IgD-negative memory B cell (primary cell): ENCODE data around the gene SFXN5. TPM values are rescaled to one million over a fixed set of nuclear protein-coding genes. Genes with fewer than 3 reads are reported as not detected.

ENCODE experiments used
- H3K27ac Mint-ChIP-seq, 3 donors: one replicate each; pipeline ENCODE4 v1.8.0; 2020 to 2022; ENCODE audit warnings: mild to moderate bottlenecking in 3 of 3, mixed read lengths in 3 of 3, moderate library complexity in 1 of 3
- H3K27me3 Mint-ChIP-seq: one replicate; pipeline ENCODE4 v1.8.0; 2021; ENCODE audit warnings: mixed read lengths
- H3K36me3 Mint-ChIP-seq: one replicate; pipeline ENCODE4 v1.8.0; 2020; ENCODE audit warnings: mild to moderate bottlenecking, mixed read lengths
- H3K4me1 Mint-ChIP-seq, 3 donors: one replicate each; pipeline ENCODE4 v1.8.0; 2020 to 2022; ENCODE audit warnings: mixed read lengths in 3 of 3, mild to moderate bottlenecking in 1 of 3
- H3K4me3 Mint-ChIP-seq, 4 donors: one replicate each; pipeline ENCODE4 v1.8.0; 2020 to 2022; ENCODE audit warnings: mild to moderate bottlenecking in 4 of 4, mixed read lengths in 4 of 4, moderate library complexity in 3 of 4
- H3K9me3 Mint-ChIP-seq, 3 donors: one replicate each; pipeline ENCODE4 v1.8.0; 2020 to 2021; ENCODE audit warnings: mixed read lengths in 3 of 3, mild to moderate bottlenecking in 1 of 3
- polyA plus RNA-seq: library from polyadenylated mRNA; unstranded; fragments of 300-500 nt; fragmentation: Illumina TruSeq; gene quantifications from one replicate; pipeline ENCODE4 v1.2.3, GENCODE V29; 2021

SFXN5 gene
- polyA plus RNA-seq, 1 donor from 2014 or later: 2.8 TPM

DNA sequence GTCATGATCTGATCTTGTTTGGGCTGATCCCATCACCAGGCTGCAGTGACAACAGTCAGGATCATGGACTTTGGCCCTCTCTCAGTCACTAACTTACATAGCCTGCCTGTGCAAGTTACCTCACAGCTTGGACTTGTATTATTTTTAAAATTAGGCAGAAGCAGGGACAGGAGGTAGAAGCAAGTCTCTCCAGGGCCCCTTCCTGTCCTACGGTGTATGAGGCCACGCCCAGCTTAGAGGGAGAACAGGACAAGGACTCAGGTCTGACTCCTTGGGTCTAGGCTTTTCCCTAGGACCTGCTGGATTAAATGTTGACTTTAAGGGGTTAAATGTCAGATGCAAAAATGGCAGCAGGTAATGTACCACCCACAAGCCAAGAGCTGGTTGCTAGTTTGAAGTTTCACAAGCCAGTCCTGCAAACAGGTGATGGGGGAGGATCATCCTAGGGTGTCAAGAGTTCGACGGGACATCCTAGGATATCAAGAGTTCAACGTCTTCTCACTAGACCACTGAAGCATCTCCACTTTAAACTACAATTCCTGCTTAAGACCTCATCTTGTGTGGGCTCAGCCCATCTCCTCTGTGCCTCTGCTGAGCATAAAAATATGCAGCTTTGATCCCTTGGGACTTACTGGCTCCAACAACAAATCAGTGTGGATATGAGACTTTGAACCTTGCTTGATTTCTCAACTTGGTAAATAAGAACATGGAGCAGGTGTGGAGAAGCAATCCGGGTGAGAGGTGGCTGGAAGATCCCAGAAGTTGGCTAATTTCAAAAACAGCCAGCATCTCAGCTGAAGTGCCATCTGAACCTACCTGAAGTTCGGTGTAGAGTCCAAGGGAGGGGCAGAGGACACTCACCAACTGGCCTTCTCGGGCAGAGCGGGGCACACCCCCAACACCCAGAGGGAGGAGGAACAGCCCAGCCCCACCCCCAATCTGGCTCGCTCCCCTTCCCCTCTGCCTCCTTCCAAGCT is 39.5 kb downstream of the SFXN5 start:
- peaks cover 0 to 5% (median 5%) of the 10 kb centered on the region in 3 donors for H3K4me1 Mint-ChIP-seq
- no peak overlapping the region for H3K27ac Mint-ChIP-seq
- peaks cover 3% of the 10 kb centered on the region for H3K36me3 Mint-ChIP-seq
- no peaks in the 10 kb centered on the region for H3K27me3 Mint-ChIP-seq
- H3K9me3 Mint-ChIP-seq: no peaks in the 10 kb centered on the region
- H3K4me3 Mint-ChIP-seq: no peak overlapping the region

DNA sequence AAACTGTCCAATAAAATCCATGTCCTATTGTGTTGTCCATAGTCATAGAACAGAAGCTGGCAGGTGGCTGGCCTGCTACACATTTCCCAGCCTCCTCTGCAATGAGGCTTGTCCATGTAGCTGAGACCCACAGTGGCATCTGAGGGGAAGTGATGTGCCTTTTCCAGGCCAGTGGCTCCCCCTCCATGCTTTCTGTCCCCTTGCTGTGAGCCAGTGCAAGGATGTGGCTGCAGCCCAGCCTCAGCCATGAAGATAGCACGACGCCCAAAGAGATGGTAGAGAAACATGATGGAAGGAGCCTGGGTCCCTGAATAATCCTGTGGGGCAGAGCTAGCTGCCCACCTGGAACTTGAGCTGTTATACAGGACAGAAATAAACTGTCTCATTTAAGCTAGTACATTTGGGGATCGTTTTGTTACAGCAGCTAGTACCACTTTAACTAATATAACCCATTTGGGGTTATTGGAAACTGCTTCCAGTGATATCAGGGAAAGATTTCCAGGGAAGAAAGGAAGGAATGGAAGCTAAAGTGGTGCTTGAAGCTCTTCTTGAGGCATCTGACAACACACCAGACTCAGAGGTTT is 40.3 kb downstream of the SFXN5 start:
- Mint-ChIP-seq H3K27ac (peak overlapping the region in 1 of 3 donors; percentile 14), H3K9me3 (no peaks in the 10 kb centered on the region)

DNA sequence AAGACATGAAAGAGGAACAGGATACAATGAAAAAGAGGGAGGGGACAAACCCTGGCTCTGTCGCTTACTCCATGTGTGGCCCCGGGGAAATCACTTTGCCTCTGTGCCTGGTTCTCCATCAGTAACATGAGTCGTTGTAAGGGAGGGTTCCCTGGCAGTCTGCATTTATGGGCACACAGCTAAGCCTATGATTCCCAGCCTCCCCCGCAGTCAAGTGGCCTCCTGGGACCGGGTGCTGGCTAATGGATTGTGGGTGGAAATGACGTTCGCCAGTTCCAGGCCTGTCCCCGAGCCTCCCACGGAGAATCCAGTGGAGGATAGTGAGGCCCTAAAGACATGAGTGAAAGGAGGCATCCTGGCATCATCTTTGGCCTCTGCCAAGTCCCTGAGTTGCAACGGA is 42.7 kb downstream of the SFXN5 start:
- peaks cover 3% of the 10 kb centered on the region for H3K36me3 Mint-ChIP-seq
- H3K4me1 Mint-ChIP-seq: peaks cover 0 to 5% (median 4%) of the 10 kb centered on the region in 3 donors

More for the DNA sequence above, 40.3 kb downstream of the SFXN5 start:
- H3K4me3 Mint-ChIP-seq: no peak overlapping the region
- peaks cover 0 to 5% (median 5%) of the 10 kb centered on the region in 3 donors for H3K4me1 Mint-ChIP-seq
- H3K27me3 Mint-ChIP-seq: no peaks in the 10 kb centered on the region
- H3K36me3 Mint-ChIP-seq: peaks cover 3% of the 10 kb centered on the region

DNA sequence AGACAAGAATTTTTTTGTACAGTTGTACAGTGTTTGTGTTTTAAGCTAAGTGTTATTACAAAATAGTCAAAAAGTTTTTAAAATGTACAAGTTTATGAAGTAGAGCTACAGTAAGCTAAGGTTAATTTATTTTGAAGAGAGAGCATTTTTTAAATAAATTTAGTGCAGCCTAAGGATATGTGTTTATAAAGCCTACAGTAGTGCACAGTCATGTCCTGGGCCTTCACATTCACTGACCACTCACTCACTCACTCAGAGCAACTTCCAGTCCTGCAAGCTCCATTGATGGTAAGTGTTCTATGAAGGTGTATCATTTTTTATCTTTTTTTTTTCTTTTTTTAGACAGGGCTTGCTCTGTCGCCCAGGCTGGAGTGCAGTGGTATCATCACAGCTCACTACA is 44.2 kb downstream of the SFXN5 start:
- Mint-ChIP-seq H3K27me3 (no peaks in the 10 kb centered on the region), H3K36me3 (peaks cover 3% of the 10 kb centered on the region), H3K4me3 (no peak overlapping the region), H3K9me3 (no peaks in the 10 kb centered on the region), H3K27ac (no peak overlapping the region), H3K4me1 (peaks cover 0 to 1% (median 0%) of the 10 kb centered on the region in 3 donors)

More for the DNA sequence above, 42.7 kb downstream of the SFXN5 start:
- Mint-ChIP-seq H3K27me3 (no peaks in the 10 kb centered on the region), H3K9me3 (no peaks in the 10 kb centered on the region), H3K4me3 (no peak overlapping the region), H3K27ac (no peak overlapping the region)

DNA sequence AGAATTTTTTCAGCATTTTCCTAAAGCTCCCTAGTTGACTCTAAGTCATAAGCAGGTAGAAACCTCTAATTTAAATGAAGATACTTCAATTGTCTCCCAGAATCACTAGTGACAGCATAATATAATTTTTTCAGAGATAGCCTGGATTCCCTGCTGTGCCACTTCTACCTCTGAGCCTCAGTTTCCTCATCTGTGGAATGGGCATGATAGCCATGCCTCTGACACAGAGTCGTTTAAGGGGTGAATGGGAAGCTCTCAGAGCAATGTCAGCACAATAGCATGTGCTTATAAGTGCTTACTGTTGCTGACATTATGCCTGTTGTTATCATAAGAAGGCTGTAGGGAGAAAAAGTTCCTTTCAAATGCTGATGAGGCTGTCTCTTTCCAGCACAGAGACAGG is 48.0 kb downstream of the SFXN5 start:
- Mint-ChIP-seq H3K4me1 (no peaks in the 10 kb centered on the region), H3K4me3 (no peak overlapping the region), H3K9me3 (no peaks in the 10 kb centered on the region), H3K27me3 (no peaks in the 10 kb centered on the region), H3K27ac (no peak overlapping the region), H3K36me3 (peaks cover under 1% of the 10 kb centered on the region)

DNA sequence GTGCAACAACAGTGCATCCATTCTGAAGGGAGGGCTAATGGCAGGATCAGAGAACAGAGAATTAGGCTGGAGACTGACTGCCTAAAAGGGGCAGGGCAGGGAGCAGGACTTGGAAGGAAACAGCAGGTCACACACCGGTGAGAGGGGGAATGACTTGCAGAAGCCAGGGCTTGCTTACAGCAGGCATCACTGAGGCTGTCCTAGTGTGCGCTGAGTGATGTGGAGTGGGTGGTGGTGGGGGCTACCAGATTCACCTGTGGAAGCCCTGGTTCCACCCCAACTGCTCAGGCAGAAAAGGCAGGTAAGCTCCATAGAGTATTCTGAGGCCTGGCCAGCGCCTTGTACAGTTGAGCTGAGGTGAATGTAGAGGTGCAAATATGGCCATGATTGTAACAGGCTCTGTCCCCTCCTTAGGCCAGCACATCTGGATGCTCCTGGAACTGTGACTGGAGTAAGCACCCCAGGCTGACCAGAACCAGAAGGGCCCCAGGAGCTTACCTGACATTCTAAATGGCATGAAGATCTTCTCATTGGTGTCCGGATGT is 49.4 kb downstream of the SFXN5 start:
- Mint-ChIP-seq H3K9me3 (no peaks in the 10 kb centered on the region), H3K27me3 (no peaks in the 10 kb centered on the region), H3K27ac (no peak overlapping the region), H3K4me1 (no peaks in the 10 kb centered on the region), H3K4me3 (no peak overlapping the region), H3K36me3 (no peaks in the 10 kb centered on the region)

DNA sequence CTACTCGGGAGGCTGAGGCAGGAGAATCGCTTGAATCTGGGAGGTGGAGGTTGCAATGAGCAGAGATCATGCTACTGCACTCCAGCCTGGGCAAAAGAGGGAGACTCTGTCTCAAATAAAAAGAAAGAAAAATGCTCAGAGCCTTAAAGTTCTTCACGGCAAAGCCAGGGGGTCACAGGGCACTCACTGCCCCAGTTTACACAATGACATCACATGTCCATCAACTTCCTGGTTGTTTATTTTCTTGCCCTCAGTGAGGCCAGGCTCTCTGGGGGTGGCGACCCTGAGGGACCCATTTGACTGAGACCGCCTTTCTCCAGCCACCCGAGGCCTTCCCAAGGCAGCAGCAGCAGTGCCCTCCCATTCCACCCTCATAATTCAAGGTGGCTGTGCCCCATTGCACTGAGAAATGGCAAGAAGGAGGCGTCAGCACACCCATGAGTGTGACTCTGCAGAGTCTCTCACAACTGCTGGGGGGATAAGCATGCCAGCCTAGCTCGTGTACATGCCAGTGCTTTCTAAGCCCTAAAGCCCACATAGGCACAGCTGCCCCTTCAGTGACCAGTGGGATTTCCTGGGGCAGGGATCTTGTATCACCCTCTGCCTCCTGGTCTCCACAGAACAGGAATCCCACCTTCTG is 50.0 kb downstream of the SFXN5 start:
- H3K36me3 Mint-ChIP-seq: peaks cover 4% of the 10 kb centered on the region
- no peaks in the 10 kb centered on the region for H3K27me3 Mint-ChIP-seq
- H3K4me3 Mint-ChIP-seq: no peak overlapping the region
- H3K27ac Mint-ChIP-seq: no peak overlapping the region
- H3K9me3 Mint-ChIP-seq: no peaks in the 10 kb centered on the region
- H3K4me1 Mint-ChIP-seq: no peaks in the 10 kb centered on the region

DNA sequence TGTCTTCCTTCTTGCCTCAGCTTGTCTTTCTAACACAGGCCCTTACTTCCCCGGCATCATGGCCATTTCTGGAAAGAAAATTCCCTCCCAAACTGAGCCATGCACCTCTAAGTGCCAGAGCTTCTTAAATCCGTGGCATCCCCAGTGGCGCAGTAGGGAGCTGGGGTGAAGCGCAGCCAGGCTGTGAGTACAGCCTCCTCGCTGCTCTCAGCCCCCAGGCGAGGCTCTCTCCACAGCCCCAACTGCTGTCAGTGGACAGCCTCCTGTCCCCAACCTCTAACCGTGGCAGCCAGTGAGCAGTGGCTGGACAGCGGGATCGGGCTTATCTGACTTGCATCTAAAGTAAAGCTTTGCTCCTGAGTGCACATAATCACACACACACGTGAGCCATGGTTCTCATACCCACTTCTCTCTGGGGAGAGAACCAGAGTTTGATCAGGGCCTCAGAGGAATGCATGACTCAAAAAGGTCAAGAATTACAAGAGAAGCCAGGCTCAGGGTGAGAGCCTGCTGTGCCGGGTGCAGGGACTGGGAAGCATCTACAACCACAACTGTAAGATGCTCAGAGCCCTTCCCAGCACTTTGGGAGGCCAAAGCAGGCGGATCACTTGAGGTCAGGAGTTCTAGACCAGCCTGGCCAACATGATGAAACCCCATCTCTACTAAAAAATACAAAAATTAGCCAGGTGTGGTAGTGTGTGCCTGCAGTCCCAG is 50.7 kb downstream of the SFXN5 start:
- peaks cover 5% of the 10 kb centered on the region for H3K36me3 Mint-ChIP-seq
- H3K9me3 Mint-ChIP-seq: peaks cover 0 to 1% (median 0%) of the 10 kb centered on the region in 3 donors
- no peak overlapping the region for H3K4me3 Mint-ChIP-seq
- no peaks in the 10 kb centered on the region for H3K27me3 Mint-ChIP-seq
- H3K27ac Mint-ChIP-seq: no peak overlapping the region
- no peaks in the 10 kb centered on the region for H3K4me1 Mint-ChIP-seq

DNA sequence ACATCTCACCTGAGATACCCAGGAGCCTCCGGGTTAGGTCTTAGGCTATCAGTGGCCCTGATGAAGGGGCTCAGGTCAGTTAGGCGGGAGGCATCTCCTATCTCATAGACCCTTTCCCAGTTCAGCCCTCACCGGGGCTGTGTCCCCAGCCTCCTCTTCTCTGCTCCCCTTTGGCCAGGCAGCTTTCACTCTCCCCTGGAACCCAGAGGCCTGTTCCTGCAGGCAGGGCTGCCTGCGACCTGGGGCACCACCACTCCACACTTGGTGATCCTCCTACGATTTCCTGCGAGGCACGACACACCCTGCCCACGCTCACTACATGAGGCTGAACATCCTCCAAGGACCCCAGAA is 51.2 kb downstream of the SFXN5 start:
- H3K9me3 Mint-ChIP-seq: peaks cover 0 to 1% (median 0%) of the 10 kb centered on the region in 3 donors
- no peak overlapping the region for H3K4me3 Mint-ChIP-seq
- no peaks in the 10 kb centered on the region for H3K27me3 Mint-ChIP-seq
- peaks cover 5% of the 10 kb centered on the region for H3K36me3 Mint-ChIP-seq
- no peak overlapping the region for H3K27ac Mint-ChIP-seq
- no peaks in the 10 kb centered on the region for H3K4me1 Mint-ChIP-seq

DNA sequence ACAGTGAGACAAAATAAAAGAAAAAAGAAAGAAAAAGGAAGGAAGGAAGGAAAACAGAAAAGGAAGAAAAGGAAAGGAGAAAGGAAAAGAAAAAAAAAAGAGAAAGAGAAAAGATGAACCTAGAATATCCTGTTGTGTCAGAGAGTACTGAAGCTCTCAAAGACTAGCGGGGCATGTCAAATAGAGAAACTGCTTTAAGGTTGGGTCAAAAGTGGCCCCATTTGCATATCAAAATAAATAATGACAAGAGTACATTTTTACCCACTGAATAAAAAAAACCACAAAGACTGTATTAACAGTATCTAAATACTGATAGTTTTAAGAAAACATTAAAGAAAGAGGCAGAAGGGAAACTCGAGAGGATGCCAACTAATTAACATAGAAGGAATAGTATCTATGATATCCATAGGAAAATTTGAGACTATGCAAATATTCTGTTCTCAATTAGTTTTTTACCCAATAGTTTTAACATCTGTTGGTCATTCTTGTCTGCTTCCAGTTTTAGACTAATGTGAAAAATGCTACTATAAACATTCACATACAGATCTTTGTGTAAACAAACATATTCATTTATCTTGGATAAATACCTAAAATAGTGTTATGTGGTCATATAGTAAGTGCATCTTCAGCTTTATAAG is 53.2 kb downstream of the SFXN5 start:
- no peak overlapping the region for H3K27ac Mint-ChIP-seq
- no peaks in the 10 kb centered on the region for H3K4me1 Mint-ChIP-seq
- peaks cover 0 to 1% (median 0%) of the 10 kb centered on the region in 3 donors for H3K9me3 Mint-ChIP-seq
- peaks cover 5% of the 10 kb centered on the region for H3K36me3 Mint-ChIP-seq
- H3K27me3 Mint-ChIP-seq: no peaks in the 10 kb centered on the region
- H3K4me3 Mint-ChIP-seq: no peak overlapping the region

DNA sequence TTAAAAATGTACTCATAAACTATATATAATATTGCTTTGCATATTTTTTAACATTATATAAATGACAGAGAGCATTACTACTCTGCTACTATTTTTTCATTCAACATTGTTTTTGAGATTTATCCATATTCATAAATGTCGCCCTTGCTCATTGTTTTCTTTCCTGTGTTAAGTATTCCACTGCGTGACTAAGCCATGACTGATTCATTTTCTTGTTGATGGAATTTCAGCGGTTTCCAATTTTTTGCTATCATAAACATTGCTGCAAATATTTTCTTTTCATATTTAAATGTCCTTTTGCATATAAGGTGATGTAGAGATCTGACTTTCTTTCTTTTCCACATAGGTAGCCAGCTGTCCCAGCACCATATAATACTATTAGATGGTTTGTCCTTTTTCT is 57.6 kb downstream of the SFXN5 start:
- Mint-ChIP-seq H3K36me3 (peaks cover 8% of the 10 kb centered on the region), H3K27ac (no peak overlapping the region), H3K4me3 (no peak overlapping the region), H3K27me3 (no peaks in the 10 kb centered on the region), H3K4me1 (no peaks in the 10 kb centered on the region), H3K9me3 (peaks cover 0 to 1% (median 1%) of the 10 kb centered on the region in 3 donors)

DNA sequence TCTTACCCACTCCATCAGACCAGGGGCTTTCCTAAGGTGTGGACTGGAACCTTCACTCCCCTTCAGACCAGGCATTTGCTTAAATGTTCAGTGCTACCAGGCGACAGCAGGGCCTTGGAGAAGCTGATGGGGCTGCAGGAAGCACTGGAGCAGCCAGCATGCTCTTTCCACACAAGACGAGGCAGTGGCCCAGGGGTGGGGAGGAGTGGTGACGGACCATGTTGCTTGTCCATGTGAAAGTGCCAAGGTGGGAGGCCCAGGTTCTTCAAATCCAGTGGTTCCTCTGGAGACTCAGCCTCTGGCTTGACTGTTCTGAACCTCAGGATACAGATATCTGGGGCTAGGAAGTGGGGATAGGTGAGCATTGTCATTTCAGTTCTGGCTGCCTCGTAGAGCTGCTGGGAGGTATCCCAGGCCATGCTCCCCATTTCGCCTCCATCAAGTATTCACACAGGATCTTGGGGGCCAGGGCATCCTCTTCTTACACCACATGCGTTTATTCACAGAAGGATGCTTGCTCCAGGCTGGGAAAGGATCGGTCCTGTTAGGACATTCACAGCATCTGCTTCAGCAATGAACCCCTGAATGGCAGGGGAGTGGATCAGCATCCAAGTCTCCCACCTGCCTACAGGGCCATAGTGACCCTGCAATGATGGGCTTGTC is 62.2 kb downstream of the SFXN5 start:
- Mint-ChIP-seq H3K36me3 (peaks cover 6% of the 10 kb centered on the region), H3K27me3 (peaks cover 4% of the 10 kb centered on the region)

DNA sequence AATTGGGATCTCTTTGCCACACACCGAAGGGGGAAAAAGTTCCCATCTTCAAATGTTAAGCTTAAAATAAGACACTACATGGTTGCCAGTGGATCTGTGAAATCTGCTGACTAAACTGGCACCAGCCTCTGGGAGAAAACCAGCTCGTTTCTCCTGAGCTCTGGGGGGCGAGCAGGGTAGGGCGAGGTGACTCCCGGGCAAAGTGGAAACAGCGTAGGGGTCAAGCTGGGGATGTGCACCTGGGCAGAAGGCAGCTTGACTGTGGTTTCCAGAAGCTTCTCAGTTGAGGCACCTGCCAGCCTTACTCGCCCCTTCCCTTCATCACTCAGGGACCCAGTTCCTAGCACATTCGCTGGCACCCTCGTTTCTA is 62.8 kb downstream of the SFXN5 start:
- no peak overlapping the region for H3K4me3 Mint-ChIP-seq
- peaks cover 6% of the 10 kb centered on the region for H3K36me3 Mint-ChIP-seq
- H3K4me1 Mint-ChIP-seq: no peaks in the 10 kb centered on the region
- H3K27ac Mint-ChIP-seq: no peak overlapping the region
- H3K9me3 Mint-ChIP-seq: peaks cover 0 to 1% (median 0%) of the 10 kb centered on the region in 3 donors
- peaks cover 4% of the 10 kb centered on the region for H3K27me3 Mint-ChIP-seq

More for the DNA sequence above, 62.2 kb downstream of the SFXN5 start:
- no peak overlapping the region for H3K27ac Mint-ChIP-seq
- peaks cover 0 to 1% (median 0%) of the 10 kb centered on the region in 3 donors for H3K9me3 Mint-ChIP-seq
- no peak overlapping the region for H3K4me3 Mint-ChIP-seq
- H3K4me1 Mint-ChIP-seq: no peaks in the 10 kb centered on the region
